Thyroid gland (tissue), 4 donors: ENCODE measurements around the gene CDC37.

Experiments
- POLR2A ChIP-seq, 2 donors: fragments of 450-650 bp; IDR thresholded peaks; one replicate each; pipeline ENCODE4 v1.6.1; 2017; ENCODE audit warnings: antibody characterized with exemption in 2 of 2, mild to moderate bottlenecking in 2 of 2, moderate library complexity in 1 of 2
- TF ChIP-seq, protein P1 (sequence below), 6 experiments: fragments of 200-600 bp in 3 of 6; fragments of 450-650 bp in 3 of 6; sonication (generic) in 3 of 6; IDR thresholded peaks; one replicate each; pipeline ENCODE4 v1.5.1; 2016 to 2019; ENCODE audit warnings: antibody characterized with exemption in 6 of 6, mild to moderate bottlenecking in 2 of 6, inconsistent platforms in 1 of 6, moderate library complexity in 1 of 6

DNA sequence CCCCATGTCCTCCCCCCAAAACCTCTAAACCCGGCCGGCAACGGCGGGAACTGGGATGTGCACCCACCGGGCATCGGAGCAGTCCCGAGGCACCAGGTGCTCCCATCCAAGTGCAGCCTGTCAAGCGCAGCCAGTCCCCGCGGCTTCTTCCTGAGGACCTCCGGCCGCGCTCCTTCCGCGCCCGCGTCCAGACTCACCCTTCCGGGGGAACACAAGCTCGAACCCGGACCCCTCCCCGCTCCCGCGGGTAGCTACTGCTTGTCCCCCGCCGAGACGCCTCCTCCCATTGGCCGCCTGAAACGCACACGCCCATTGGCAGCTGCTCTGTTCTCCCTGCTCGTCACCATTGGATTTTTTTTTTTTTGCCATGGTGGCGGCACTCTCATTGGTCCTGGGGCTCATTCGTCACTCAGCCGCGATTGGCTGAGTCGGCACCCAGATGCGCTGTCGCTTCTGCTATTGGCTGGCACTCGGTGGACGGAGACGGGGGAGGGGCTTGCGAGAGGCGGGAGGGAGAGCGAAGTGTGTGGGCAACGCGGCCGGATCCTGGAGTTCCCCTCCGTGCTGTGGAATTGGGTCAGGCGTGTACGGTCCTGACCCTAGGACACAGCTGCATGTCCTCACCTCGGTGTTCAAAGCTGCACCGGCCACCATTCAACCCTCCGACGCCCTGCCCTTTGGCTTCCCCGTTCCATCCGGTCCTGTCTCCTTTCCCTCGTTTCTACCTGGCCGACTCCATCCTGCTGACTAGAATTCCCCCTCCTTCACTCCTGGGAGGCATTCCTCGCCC, 22.8 kb downstream of the CDC37 start, which contains the start of gene TYK2:
- TF ChIP-seq, protein P1, sequence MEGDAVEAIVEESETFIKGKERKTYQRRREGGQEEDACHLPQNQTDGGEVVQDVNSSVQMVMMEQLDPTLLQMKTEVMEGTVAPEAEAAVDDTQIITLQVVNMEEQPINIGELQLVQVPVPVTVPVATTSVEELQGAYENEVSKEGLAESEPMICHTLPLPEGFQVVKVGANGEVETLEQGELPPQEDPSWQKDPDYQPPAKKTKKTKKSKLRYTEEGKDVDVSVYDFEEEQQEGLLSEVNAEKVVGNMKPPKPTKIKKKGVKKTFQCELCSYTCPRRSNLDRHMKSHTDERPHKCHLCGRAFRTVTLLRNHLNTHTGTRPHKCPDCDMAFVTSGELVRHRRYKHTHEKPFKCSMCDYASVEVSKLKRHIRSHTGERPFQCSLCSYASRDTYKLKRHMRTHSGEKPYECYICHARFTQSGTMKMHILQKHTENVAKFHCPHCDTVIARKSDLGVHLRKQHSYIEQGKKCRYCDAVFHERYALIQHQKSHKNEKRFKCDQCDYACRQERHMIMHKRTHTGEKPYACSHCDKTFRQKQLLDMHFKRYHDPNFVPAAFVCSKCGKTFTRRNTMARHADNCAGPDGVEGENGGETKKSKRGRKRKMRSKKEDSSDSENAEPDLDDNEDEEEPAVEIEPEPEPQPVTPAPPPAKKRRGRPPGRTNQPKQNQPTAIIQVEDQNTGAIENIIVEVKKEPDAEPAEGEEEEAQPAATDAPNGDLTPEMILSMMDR (IDR thresholded peaks at IDR 0.05) = peak in 1 of 6 experiments; percentile 7
- peak in 1 of 2 donors; percentile 58 for TF ChIP-seq POLR2A (IDR thresholded peaks at IDR 0.05)
